Caco-2 (cell line): ENCODE results near the gene INTS2. TPM values are rescaled to one million over a fixed set of nuclear protein-coding genes. Genes with fewer than 3 reads are reported as not detected.

Experiments
- BruUV-seq: library from RNA; stranded (reverse); fragments of 400-500 nt; replicated peaks from 2 replicates; lab custom pipeline; 2021; lab: Mats Ljungman, UMichigan
- CTCF ChIA-PET: fragments of 300-600 bp; sonication (Branson Sonifier 250); formaldehyde crosslinking; loops from one replicate; lab custom pipeline; 2022; ENCODE audit warnings: antibody characterized with exemption; lab: Charles Lee
- POLR2A ChIA-PET: fragments of 300-600 bp; sonication (Branson Sonifier 250); formaldehyde crosslinking; loops from one replicate; lab custom pipeline; 2022; ENCODE audit warnings: antibody characterized with exemption; lab: Charles Lee
- DNase-seq, 2 experiments: peaks; one replicate each; pipeline versions ENCODE4 v3.0.0 to v3.0.0-alpha.2; 2020 to 2022
- H3K27me3 ChIP-seq: replicated peaks from 2 replicates; pipeline ENCODE4 v1.6.0; 2011; ENCODE audit warnings: low read length; ENCODE audit not compliant: control insufficient read depth, insufficient read depth
- H3K36me3 ChIP-seq: 2 replicates; pipeline ENCODE4 v1.5.1; 2011; ENCODE audit warnings: low read length; ENCODE audit not compliant: control insufficient read depth, insufficient read depth
- H3K4me1 ChIP-seq: fragments of 250-450 bp; sonication (Bioruptor Pico); 2 replicates; pipeline ENCODE4 v1.5.1; 2020; ENCODE audit warnings: mild to moderate bottlenecking
- H3K4me3 ChIP-seq: 2 replicates; pipeline ENCODE4 v1.5.1; 2011; ENCODE audit warnings: low read depth, mild to moderate bottlenecking, control low read depth, low read length
- H3K9me3 ChIP-seq: fragments of 250-450 bp; sonication (Bioruptor Pico); 2 replicates; pipeline ENCODE4 v1.5.1; 2020; ENCODE audit warnings: mild to moderate bottlenecking, moderate library complexity
- H3K27ac Mint-ChIP-seq: one replicate; pipeline ENCODE4 v1.8.0; 2022; ENCODE audit warnings: mixed read lengths; ENCODE audit not compliant: unreplicated experiment
- H3K27me3 Mint-ChIP-seq: one replicate; pipeline ENCODE4 v1.8.0; 2022; ENCODE audit warnings: mixed read lengths; ENCODE audit not compliant: insufficient read depth, unreplicated experiment
- H3K36me3 Mint-ChIP-seq: one replicate; pipeline ENCODE4 v1.8.0; 2022; ENCODE audit warnings: mild to moderate bottlenecking, mixed read lengths; ENCODE audit not compliant: insufficient read depth, unreplicated experiment
- H3K4me1 Mint-ChIP-seq: one replicate; pipeline ENCODE4 v1.8.0; 2022; ENCODE audit warnings: low read depth, mixed read lengths; ENCODE audit not compliant: unreplicated experiment
- H3K4me3 Mint-ChIP-seq: one replicate; pipeline ENCODE4 v1.8.0; 2022; ENCODE audit warnings: mild to moderate bottlenecking, moderate library complexity, mixed read lengths; ENCODE audit not compliant: unreplicated experiment
- H3K9me3 Mint-ChIP-seq: one replicate; pipeline ENCODE4 v1.8.0; 2022; ENCODE audit warnings: mixed read lengths; ENCODE audit not compliant: unreplicated experiment
- intact Hi-C: fragments of 100-400 bp; cut with micrococcal nuclease; formaldehyde crosslinking; loops from one replicate; pipeline ENCODE4 v1.10.0; 2022; ENCODE audit not compliant: unreplicated experiment
- total RNA-seq: library from RNA; stranded (reverse); gene quantifications from 2 replicates; pipeline ENCODE4 v1.2.3, GENCODE V29; 2022
- TF ChIP-seq, protein P1 (sequence below), 2 experiments: fragments of 200-600 bp in 1 of 2; IDR thresholded peaks; 1 replicate in 1 of 2; 2 replicates in 1 of 2; pipeline versions ENCODE4 v1.5.1 to v1.8.0; 2011 to 2022; ENCODE audit warnings: antibody characterized with exemption in 1 of 2, control low read depth in 1 of 2, inconsistent platforms in 1 of 2, low read depth in 1 of 2, low read length in 1 of 2, mild to moderate bottlenecking in 1 of 2, moderate library complexity in 1 of 2; ENCODE audit not compliant: insufficient read depth in 1 of 2, severe bottlenecking in 1 of 2, unreplicated experiment in 1 of 2

The INTS2 gene
- total RNA-seq, 1 experiment from 2014 or later: 20.8 TPM

DNA sequence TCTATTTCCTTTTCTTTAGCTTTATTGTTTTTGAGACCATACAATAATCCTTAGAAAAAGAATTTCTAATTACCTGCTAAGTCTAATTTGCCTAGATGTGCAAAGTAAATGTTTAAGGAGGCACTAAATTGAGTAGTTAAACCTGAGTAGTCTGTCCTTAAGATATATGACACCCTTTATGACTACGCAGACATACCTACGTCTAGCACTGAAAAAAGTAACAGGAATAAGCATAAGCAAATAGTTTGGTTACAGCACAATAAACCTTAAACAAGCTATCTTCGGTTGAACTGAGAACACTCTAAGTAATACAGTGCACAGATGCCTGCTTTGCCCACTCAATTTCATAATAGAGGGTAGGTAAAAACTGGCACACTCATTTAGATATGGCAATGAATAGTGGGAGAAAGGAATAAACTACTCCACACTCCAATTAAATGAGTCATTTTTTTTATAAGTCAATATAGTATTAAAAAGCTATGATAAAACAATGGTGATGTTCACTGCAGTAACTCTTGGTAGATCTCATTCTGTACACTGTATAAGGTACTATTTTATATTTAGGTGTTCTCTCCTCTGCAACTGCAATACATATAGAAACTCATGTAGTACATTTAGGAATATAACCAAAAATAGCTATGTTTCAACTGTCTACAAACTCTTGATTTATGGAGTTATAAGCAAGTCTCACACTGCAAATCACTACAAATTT is 19.7 kb upstream of the INTS2 start:
- intact Hi-C loops: no loop called here
- no peaks in the 10 kb centered on the region for H3K9me3 ChIP-seq
- ChIA-PET CTCF (interaction anchor here (1.9 kb wide), 1 partner anchor 162 kb away, joined by 9 read pairs; no protein-coding TSS in a partner anchor), POLR2A (no interaction called here)
- peaks cover 59% of the 10 kb centered on the region for H3K36me3 Mint-ChIP-seq
- peaks cover 1% of the 10 kb centered on the region; the same call in 1 of the 2 replicates for H3K36me3 ChIP-seq
- no peaks in the 10 kb centered on the region for H3K27me3 Mint-ChIP-seq
- no peak overlapping the region for H3K4me3 ChIP-seq
- TF ChIP-seq, protein P1, sequence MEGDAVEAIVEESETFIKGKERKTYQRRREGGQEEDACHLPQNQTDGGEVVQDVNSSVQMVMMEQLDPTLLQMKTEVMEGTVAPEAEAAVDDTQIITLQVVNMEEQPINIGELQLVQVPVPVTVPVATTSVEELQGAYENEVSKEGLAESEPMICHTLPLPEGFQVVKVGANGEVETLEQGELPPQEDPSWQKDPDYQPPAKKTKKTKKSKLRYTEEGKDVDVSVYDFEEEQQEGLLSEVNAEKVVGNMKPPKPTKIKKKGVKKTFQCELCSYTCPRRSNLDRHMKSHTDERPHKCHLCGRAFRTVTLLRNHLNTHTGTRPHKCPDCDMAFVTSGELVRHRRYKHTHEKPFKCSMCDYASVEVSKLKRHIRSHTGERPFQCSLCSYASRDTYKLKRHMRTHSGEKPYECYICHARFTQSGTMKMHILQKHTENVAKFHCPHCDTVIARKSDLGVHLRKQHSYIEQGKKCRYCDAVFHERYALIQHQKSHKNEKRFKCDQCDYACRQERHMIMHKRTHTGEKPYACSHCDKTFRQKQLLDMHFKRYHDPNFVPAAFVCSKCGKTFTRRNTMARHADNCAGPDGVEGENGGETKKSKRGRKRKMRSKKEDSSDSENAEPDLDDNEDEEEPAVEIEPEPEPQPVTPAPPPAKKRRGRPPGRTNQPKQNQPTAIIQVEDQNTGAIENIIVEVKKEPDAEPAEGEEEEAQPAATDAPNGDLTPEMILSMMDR (IDR thresholded peaks at IDR 0.05; ENCODE audit: insufficient read depth in 1 of 2, low read depth in 1 of 2, low read length in 1 of 2, severe bottlenecking in 1 of 2, unreplicated experiment in 1 of 2): no peak
- H3K4me1 ChIP-seq: no peaks in the 10 kb centered on the region
- H3K27ac Mint-ChIP-seq: no peak overlapping the region
- H3K4me1 Mint-ChIP-seq: no peaks in the 10 kb centered on the region
- H3K9me3 Mint-ChIP-seq: no peaks in the 10 kb centered on the region
- no peaks in the 10 kb centered on the region for H3K27me3 ChIP-seq
- no peak for DNase-seq
- BruUV-seq: no TSS peak
- no peak overlapping the region for H3K4me3 Mint-ChIP-seq

DNA sequence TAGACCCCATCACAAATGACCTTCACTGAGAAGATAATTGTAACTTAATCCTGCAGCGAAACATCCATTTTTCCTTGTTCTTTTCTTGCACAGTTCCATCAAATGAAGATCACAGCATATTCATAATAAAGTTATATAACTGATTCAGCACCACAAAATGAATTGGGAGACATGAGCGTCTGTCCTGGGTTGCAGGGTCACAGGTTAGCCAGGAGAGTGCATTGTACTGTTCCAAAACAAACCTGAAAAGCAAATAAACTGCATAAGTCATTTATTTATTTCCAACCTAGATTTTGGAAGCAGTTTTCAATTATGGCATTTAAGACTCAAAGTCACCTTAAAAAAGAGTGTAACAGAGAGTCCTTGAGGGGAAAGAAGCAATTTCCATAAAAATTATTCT is 18.6 kb upstream of the INTS2 start:
- no peaks in the 10 kb centered on the region for H3K9me3 Mint-ChIP-seq
- BruUV-seq: no TSS peak
- H3K27me3 ChIP-seq: no peaks in the 10 kb centered on the region
- ChIA-PET POLR2A (no interaction called here), CTCF (interaction anchor here (1.9 kb wide), 1 partner anchor 163 kb away, joined by 9 read pairs; no protein-coding TSS in a partner anchor)
- H3K4me1 ChIP-seq: no peaks in the 10 kb centered on the region
- intact Hi-C loops: no loop called here
- no peak for DNase-seq
- peaks cover 52% of the 10 kb centered on the region for H3K36me3 Mint-ChIP-seq
- H3K4me1 Mint-ChIP-seq: no peaks in the 10 kb centered on the region
- H3K9me3 ChIP-seq: no peaks in the 10 kb centered on the region
- no peak overlapping the region for H3K27ac Mint-ChIP-seq
- no peaks in the 10 kb centered on the region for H3K27me3 Mint-ChIP-seq
- H3K4me3 Mint-ChIP-seq: no peak overlapping the region
- peaks cover 1% of the 10 kb centered on the region; the same call in 1 of the 2 replicates for H3K36me3 ChIP-seq
- no peak overlapping the region for H3K4me3 ChIP-seq
- TF ChIP-seq, protein P1 (IDR thresholded peaks at IDR 0.05; ENCODE audit: insufficient read depth in 1 of 2, low read depth in 1 of 2, low read length in 1 of 2, severe bottlenecking in 1 of 2, unreplicated experiment in 1 of 2): no peak

DNA sequence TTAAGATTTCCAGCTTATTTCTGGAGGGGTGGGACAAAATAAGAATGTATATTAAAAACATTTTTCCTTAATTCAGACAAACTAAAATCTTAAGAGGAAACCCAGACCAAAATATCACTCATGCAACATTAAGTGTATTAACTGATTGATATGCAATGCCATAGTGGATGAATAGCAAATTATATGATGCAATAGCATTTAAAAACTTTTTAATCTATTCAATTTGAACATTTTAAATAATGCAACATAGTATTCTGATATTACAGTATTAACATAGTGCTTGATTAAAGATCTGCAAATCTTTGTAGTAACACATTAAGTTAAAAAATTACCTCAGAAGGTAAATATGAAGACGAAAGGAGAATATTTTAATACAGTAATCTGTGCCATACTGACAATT is 15.3 kb upstream of the INTS2 start:
- no peaks in the 10 kb centered on the region for H3K9me3 ChIP-seq
- Mint-ChIP-seq H3K27ac (no peak overlapping the region), H3K36me3 (peaks cover 33% of the 10 kb centered on the region), H3K4me3 (no peak overlapping the region), H3K9me3 (no peaks in the 10 kb centered on the region), H3K4me1 (no peaks in the 10 kb centered on the region), H3K27me3 (no peaks in the 10 kb centered on the region)
- no peak for DNase-seq
- no TSS peak for BruUV-seq
- POLR2A ChIA-PET: no interaction called here
- TF ChIP-seq, protein P1 (IDR thresholded peaks at IDR 0.05; ENCODE audit: insufficient read depth in 1 of 2, low read depth in 1 of 2, low read length in 1 of 2, severe bottlenecking in 1 of 2, unreplicated experiment in 1 of 2): no peak
- no peaks in the 10 kb centered on the region for H3K27me3 ChIP-seq
- H3K36me3 ChIP-seq: no peaks in the 10 kb centered on the region
- CTCF ChIA-PET: interaction anchor here (0.6 kb wide), 1 partner anchor 175 kb away, joined by 3 read pairs; no protein-coding TSS in a partner anchor
- no peak overlapping the region for H3K4me3 ChIP-seq
- H3K4me1 ChIP-seq: no peaks in the 10 kb centered on the region
- intact Hi-C loops: no loop called here
